Activated naive CD4-positive, alpha-beta T cell treated with anti-CD3 and anti-CD28 coated beads, Interleukin-2, amount 10 ng/mL, durations not matched to agents 7 days and 5 days (primary cell): ENCODE results near the gene PREX1.
"Not testable (repeated sequence)": the region's sequence is repeated elsewhere in the genome, so short reads cannot be mapped to it uniquely, and the experiment has no call there.

Experiments used
- CTCF ChIA-PET: fragments of 350-600 bp; sonication (Branson Sonifier 250); formaldehyde crosslinking; loops from one replicate; lab custom pipeline; 2021; ENCODE audit warnings: antibody characterized with exemption; lab: Charles Lee
- DNase-seq: peaks from one replicate; pipeline ENCODE4 v3.0.0-alpha.2; 2020
- H3K27ac Mint-ChIP-seq: one replicate; pipeline ENCODE4 v1.8.0; 2021; ENCODE audit warnings: mild to moderate bottlenecking, moderate library complexity, mixed read lengths
- H3K27me3 Mint-ChIP-seq: one replicate; pipeline ENCODE4 v1.8.0; 2021; ENCODE audit warnings: mild to moderate bottlenecking, mixed read lengths
- H3K36me3 Mint-ChIP-seq: one replicate; pipeline ENCODE4 v1.8.0; 2021; ENCODE audit warnings: mixed read lengths
- H3K4me1 Mint-ChIP-seq: one replicate; pipeline ENCODE4 v1.8.0; 2021; ENCODE audit warnings: mixed read lengths
- H3K4me3 Mint-ChIP-seq: one replicate; pipeline ENCODE4 v1.8.0; 2021; ENCODE audit warnings: mild to moderate bottlenecking, moderate library complexity, mixed read lengths
- H3K9me3 Mint-ChIP-seq: one replicate; pipeline ENCODE4 v1.8.0; 2021; ENCODE audit warnings: mixed read lengths

Gene PREX1

DNA sequence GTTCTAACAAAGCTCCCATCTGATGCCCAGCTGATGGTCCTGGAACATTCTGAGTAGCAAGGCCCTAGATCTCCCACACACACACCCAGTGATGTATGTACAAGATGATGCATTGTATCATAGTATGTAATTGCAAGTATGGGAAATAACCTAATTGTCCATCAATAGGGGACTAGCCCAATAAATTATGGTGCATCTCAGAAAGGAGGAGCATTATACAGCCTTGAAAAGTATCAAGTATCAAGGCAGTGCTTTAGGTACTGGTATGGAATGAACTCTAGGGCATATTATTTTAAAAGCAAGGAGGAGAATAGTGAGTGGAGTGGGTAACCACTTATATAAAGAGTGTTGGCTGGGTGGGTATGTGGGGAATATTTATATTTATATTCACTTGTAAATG, 24.8 kb upstream of the PREX1 start:
- CTCF ChIA-PET: no interaction called here
- DNase-seq: no peak
- no peak overlapping the region for H3K27ac Mint-ChIP-seq
- peaks cover 2% of the 10 kb centered on the region for H3K9me3 Mint-ChIP-seq
- no peak overlapping the region for H3K4me3 Mint-ChIP-seq
- H3K4me1 Mint-ChIP-seq: no peaks in the 10 kb centered on the region
- H3K36me3 Mint-ChIP-seq: no peaks in the 10 kb centered on the region
- H3K27me3 Mint-ChIP-seq: peaks cover 28% of the 10 kb centered on the region

DNA sequence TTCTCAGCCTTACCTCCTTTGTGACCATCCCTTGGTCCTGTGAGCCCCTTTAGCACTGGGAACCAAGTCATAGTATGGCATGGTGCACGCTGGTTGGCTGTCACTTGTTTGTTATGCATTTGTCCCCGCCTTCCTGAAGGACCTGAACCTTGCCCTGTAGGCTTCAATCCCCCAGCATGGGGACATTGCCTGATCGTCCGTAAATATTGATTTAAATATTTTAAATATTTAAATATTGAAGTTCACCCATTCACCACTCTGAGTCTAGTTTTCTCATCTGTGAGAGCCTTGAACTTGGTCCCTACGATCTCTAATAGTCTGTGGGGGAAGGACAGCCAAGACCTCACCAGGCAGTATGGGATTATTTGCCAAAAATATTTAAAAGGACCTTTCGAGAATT, 23.8 kb upstream of the PREX1 start:
- no peak overlapping the region for H3K27ac Mint-ChIP-seq
- peaks cover 2% of the 10 kb centered on the region for H3K9me3 Mint-ChIP-seq
- no peak overlapping the region for H3K4me3 Mint-ChIP-seq
- H3K36me3 Mint-ChIP-seq: no peaks in the 10 kb centered on the region
- DNase-seq: no peak
- no peaks in the 10 kb centered on the region for H3K4me1 Mint-ChIP-seq
- H3K27me3 Mint-ChIP-seq: peaks cover 28% of the 10 kb centered on the region
- CTCF ChIA-PET: no interaction called here

DNA sequence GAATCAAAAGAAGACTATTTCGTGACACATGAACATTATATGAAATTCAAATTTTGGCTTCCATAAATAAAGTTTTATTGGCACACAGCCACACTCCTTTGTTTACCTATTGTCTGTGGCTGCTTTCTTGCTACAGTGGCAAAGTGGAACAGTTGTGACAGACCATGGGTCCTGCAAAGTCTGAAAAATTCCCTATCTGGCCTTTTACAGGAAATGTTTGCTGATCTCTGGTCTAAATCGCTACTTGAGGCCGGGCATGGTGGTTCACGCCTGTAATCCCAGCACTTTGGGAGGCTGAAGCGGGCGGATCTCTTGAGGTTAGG, 23.1 kb upstream of the PREX1 start:
- peaks cover 28% of the 10 kb centered on the region for H3K27me3 Mint-ChIP-seq
- no peaks in the 10 kb centered on the region for H3K36me3 Mint-ChIP-seq
- H3K27ac Mint-ChIP-seq: no peak overlapping the region
- H3K4me3 Mint-ChIP-seq: no peak overlapping the region
- CTCF ChIA-PET: no interaction called here
- H3K9me3 Mint-ChIP-seq: peaks cover 2% of the 10 kb centered on the region
- DNase-seq: no peak
- H3K4me1 Mint-ChIP-seq: no peaks in the 10 kb centered on the region

DNA sequence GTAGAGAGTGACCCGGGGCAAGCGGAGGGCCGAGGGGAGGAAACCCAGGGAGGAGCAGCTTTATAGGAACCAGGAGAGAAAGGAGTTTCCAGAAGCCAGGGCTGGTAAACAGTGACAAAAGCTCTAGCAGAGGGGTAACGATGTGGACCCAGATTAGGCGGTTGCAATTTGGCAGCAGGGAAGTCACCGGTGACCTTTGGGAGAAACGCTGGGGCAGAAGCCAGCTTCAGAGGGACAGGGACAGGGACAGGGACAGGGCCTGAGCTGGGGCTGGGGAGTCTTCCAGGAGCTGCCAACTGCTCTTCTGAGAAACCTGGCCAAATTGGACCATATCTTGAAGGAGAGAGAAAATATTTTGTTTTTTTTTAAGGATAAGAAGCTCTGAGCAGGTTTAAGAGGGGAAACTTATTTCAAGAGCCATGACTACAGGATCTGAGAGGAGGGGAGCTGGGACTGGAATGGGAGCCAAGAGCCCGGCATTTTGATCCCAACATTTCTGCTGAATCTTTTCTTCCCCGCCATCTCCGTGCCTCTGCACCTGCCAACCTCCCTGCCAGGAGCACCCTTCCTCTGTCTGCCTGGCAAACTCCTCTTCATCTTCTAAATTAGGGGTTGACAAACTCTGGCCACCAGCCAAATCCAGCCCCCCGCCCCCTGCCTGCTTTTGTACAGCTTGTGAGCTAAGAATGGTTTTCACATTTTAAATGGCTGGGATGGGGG, 22.6 kb upstream of the PREX1 start:
- Mint-ChIP-seq H3K27me3 (peaks cover 28% of the 10 kb centered on the region), H3K36me3 (no peaks in the 10 kb centered on the region), H3K4me3 (no peak overlapping the region), H3K27ac (no peak overlapping the region), H3K9me3 (peaks cover 2% of the 10 kb centered on the region), H3K4me1 (no peaks in the 10 kb centered on the region)
- no peak for DNase-seq
- CTCF ChIA-PET: interaction anchor here (1.6 kb wide), 1 partner anchor 230 kb away, joined by 3 read pairs; no protein-coding TSS in a partner anchor

DNA sequence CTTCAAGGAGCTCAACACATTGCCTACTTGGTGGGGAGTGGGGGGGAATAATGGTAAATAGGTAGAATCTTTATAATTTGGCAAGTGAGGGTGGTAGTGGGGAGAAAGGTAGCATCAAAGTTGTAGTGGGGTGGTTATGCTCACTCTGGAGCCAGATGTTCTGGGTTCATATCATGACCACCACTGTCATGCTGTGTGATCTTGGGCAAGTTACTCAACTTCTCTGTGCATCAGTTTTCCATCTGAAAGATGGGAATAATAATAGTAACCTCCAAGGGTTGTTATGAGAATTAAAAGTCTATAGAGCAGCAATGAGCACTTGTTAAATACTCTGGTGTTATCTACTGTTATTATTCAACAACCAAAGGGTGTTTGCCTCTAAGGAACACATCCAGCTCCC, 22.0 kb upstream of the PREX1 start:
- Mint-ChIP-seq H3K27me3 (peaks cover 28% of the 10 kb centered on the region), H3K4me1 (no peaks in the 10 kb centered on the region), H3K27ac (no peak overlapping the region), H3K9me3 (peaks cover 2% of the 10 kb centered on the region), H3K4me3 (no peak overlapping the region), H3K36me3 (no peaks in the 10 kb centered on the region)
- no peak for DNase-seq
- CTCF ChIA-PET: interaction anchor here (1.6 kb wide), 1 partner anchor 229 kb away, joined by 3 read pairs; no protein-coding TSS in a partner anchor

DNA sequence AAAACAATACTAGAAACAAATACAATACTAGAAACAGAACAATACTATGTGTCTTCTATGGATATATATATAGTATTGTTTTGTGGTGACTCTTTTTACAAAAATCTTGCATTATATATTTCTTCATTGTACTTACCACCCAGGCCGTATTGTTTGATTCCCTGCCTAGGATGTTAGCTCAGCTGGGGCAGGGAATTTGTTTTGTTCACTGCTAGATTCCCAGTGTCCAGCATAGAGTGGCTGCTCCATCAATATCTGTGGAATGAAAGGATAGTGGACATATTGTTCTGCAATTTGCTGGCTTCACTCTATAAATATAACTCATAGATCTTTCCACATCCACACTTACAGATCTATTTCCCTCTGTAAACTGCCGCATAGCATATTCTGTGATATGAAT, 21.5 kb upstream of the PREX1 start:
- DNase-seq: no peak
- no peaks in the 10 kb centered on the region for H3K4me1 Mint-ChIP-seq
- no peak overlapping the region for H3K27ac Mint-ChIP-seq
- H3K4me3 Mint-ChIP-seq: no peak overlapping the region
- CTCF ChIA-PET: interaction anchor here (1.6 kb wide), 1 partner anchor 229 kb away, joined by 3 read pairs; no protein-coding TSS in a partner anchor
- no peaks in the 10 kb centered on the region for H3K36me3 Mint-ChIP-seq
- H3K27me3 Mint-ChIP-seq: peaks cover 33% of the 10 kb centered on the region
- peaks cover 2% of the 10 kb centered on the region for H3K9me3 Mint-ChIP-seq

DNA sequence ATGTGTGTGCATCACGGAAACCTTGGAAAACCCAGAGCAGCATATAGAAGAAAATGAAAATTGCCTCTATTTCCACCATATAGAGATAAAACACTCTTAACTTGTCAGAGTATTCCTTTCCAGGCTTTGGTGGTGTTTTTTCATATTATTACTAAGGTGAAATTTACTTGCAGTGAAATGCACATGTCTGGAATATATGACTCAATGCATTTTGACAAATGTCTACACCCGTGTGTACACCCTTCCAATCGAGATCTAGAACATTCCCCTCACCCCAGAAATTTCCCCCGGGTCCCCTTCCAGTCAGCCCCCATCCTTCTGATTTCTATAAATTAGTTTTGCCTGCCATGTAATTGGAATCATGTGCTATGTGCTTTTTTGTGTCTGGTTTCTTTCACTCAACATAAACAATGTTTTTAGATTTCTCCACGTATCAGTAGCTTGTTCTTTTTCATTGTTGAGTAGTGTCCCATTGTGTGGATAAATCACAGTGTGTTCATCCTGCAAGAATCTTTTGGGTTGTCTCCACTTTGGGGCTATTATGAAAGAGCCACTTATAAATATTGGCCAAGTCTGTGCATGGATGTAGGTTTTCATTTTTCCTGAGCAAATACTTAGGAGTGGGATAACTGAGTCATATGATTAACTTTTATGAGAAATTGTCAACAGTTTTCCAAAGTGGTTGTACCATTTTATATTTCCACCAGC, 19.9 kb upstream of the PREX1 start:
- H3K27ac Mint-ChIP-seq: no peak overlapping the region
- peaks cover 2% of the 10 kb centered on the region for H3K9me3 Mint-ChIP-seq
- CTCF ChIA-PET: interaction anchor here (0.9 kb wide), 1 partner anchor 10 kb away, joined by 3 read pairs; no protein-coding TSS in a partner anchor
- H3K36me3 Mint-ChIP-seq: no peaks in the 10 kb centered on the region
- no peak for DNase-seq
- H3K4me1 Mint-ChIP-seq: no peaks in the 10 kb centered on the region
- no peak overlapping the region for H3K4me3 Mint-ChIP-seq
- H3K27me3 Mint-ChIP-seq: peaks cover 39% of the 10 kb centered on the region

DNA sequence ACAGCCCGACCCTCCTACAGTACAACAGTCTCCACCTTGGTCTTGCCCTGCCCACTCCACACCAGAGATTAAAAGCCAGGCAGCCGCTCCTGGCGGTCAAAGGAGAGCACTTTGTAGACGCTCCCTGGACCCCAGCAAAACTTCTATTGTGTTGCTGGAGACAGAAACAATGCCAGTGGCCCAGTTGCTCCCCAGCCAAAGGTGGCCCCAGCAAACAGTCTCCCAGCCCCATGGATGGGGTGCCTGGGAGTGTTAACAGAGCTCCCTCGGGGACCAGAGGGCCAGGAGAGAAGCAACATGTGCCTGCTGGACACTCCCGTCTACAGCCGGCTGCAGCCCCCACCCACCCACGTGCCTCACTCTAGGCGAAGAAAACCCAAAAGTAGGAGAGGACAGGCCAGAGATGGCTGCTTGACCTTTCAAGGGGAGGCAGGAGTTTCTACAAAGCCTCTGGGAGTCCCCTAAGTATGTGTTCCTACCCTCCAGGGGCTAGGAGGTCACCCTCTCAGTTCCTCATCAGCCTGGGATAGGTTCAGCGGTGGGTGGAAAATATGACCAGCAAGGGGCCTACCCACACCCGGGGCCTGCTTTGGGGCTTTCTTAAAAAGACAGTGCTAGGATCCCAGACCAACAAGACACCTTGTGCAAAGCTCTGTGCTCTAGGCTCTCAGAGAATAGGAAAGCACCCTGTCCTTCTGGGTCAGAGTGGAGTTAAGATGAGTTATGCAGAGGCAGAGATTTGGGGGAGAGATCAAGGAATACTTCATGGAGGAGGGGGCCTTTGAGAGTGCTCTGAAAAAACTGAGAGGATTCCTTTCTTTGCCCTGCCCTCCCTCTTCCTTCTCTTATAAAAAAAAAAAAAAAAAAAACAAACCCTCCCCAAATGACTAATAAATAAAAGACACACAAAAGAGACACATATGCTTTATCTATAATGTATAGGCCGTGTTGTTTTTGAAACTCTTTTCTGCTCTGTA, 19.0 kb upstream of the PREX1 start:
- Mint-ChIP-seq H3K27ac (no peak overlapping the region), H3K36me3 (no peaks in the 10 kb centered on the region), H3K4me3 (no peak overlapping the region), H3K4me1 (no peaks in the 10 kb centered on the region), H3K9me3 (no peaks in the 10 kb centered on the region), H3K27me3 (peaks cover 39% of the 10 kb centered on the region)
- DNase-seq: no peak
- CTCF ChIA-PET: no interaction called here

DNA sequence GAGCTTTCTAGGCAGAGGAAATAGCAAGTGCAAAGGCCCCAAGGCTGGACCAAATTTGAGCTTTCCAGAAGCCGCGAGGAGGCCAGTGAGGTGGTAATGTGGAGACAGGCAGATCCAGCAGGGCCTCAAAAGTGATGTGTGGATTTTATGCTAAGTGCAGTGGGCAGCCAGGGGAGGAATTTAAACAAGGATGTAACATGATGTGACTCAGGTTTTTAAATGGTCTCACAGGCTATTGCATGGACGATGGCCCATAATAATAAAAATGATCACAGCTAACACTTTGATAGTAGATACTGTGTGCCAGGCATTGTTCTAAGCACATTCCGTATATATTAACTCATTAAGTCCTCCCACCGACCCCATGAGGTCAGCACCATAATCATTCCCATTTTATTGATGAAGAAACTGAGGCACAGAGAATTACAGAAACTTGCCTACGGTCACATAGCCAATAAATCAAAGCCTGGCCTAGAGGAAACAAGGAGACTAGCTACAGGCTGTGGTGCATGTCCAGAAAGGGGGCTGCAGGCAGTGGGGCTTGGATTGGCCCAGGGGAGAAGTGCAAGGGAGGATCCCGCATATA, 18.0 kb upstream of the PREX1 start:
- CTCF ChIA-PET: no interaction called here
- Mint-ChIP-seq H3K36me3 (no peaks in the 10 kb centered on the region), H3K27me3 (peaks cover 41% of the 10 kb centered on the region), H3K27ac (no peak overlapping the region), H3K4me3 (no peak overlapping the region), H3K4me1 (no peaks in the 10 kb centered on the region), H3K9me3 (no peaks in the 10 kb centered on the region)
- DNase-seq: no peak

DNA sequence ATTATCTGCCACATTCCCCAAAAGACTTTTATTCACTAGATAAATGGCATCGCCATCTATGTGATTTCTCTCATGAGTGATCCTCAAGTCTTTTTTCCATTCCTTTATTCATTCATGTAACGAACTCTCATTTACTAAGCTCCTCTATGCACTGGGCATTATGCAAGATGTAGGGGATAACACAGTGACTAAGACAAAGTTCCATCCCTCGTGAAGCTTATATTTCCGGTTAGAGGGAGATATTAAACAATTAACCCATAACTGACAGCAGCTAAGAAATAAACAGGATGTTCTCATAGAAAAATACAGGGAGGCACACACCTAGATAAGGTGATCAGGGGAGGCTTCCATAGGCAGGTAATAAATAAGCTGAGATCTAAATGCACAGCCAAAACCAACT, 17.2 kb upstream of the PREX1 start:
- no peak for DNase-seq
- Mint-ChIP-seq H3K9me3 (no peaks in the 10 kb centered on the region), H3K27me3 (peaks cover 35% of the 10 kb centered on the region), H3K36me3 (no peaks in the 10 kb centered on the region), H3K27ac (no peak overlapping the region), H3K4me3 (no peak overlapping the region), H3K4me1 (no peaks in the 10 kb centered on the region)
- CTCF ChIA-PET: no interaction called here

DNA sequence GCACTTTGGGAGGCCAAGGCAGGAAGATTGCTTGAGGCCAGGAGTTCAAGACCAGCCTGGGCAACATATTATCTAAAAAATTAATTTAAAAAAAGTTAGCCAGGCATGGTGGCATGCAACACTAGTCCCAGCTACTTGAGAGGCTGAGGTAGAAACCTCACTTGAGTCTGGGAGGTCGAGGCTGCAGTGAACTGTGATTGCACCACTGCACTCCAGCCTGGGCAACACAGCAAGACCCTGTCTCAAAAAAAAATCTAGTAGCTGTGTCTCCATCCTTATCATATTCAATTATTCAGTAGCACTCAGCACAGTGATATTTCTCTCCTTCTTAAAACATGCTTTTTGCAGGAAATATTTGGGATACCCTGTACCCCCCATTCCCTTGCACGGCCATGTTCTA, 16.1 kb upstream of the PREX1 start:
- DNase-seq, H3K4me1 Mint-ChIP-seq, H3K36me3 Mint-ChIP-seq, H3K27ac Mint-ChIP-seq, H3K4me3 Mint-ChIP-seq, CTCF ChIA-PET, H3K9me3 Mint-ChIP-seq: not testable (repeated sequence)
- H3K27me3 Mint-ChIP-seq: peaks cover 34% of the 10 kb centered on the region

DNA sequence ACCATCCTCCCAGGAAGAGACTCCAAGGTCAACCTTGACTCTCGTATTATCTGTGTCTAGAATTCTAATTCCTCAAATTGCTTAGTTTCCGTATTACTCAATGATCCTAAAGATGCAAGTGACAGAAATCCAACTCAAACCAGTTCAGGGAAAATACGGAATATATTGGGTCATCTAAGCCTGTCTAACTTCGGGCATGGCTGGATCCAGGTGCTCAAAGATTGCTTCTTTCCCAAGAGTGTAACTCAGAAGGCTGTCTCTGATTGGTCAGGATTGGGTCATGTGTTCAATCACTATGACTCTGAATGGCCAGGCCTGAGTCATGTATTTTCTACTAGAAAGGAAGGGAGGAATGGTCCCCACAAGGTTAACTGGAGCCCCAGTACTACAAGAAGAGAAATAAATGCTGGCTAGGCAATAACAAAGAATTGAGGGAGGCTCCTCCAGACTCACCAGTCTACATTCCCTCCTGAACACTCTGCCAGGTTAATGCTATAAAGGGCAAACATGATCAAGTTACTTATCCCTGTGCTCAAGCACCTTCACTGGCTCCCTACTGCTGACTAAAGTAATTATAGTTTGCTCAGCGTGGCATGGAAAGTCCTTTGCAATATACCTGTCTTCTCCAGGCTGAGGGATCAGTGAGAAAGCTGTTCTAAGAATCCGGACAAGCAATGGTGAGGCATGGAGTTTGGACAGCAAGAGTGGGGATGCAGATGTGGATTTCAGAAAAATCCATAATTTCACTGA, 15.4 kb upstream of the PREX1 start:
- no peaks in the 10 kb centered on the region for H3K36me3 Mint-ChIP-seq
- peaks cover 34% of the 10 kb centered on the region for H3K27me3 Mint-ChIP-seq
- peaks cover 3% of the 10 kb centered on the region for H3K4me1 Mint-ChIP-seq
- no peaks in the 10 kb centered on the region for H3K9me3 Mint-ChIP-seq
- no peak overlapping the region for H3K27ac Mint-ChIP-seq
- CTCF ChIA-PET: no interaction called here
- DNase-seq: no peak
- H3K4me3 Mint-ChIP-seq: no peak overlapping the region

DNA sequence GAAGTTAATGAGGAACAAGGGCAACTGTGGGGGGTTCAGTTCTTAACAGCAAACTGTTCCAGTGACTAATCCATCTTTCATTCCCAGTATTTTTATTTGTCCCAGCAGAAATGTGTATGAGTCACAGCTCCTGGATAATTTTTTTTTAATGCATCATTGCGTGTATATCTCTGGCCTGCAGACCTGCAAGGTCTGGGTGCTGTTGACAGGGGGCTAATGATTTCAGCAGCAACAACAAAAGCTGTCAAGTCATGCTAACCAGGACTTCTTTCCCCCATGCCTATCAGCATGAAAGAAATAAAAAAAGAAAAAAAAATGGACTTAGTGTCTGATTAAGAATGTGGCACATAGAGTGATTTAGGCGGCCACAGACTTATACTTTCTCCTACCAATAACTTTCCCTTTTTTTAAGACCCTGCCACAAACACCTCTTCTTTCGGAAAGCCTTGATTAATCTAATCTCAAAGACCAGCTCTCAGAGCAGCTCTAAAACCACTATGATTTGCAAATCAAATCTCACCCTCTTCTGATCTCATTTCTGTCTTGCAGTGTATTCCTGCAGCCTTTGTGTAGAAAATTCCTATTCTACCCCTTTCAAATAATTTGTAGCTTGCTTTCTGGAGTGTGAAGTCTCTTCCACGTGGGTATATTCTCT, 14.2 kb upstream of the PREX1 start:
- Mint-ChIP-seq H3K9me3 (no peaks in the 10 kb centered on the region), H3K27ac (no peak overlapping the region), H3K4me1 (peaks cover 3% of the 10 kb centered on the region), H3K27me3 (peaks cover 43% of the 10 kb centered on the region), H3K4me3 (no peak overlapping the region), H3K36me3 (no peaks in the 10 kb centered on the region)
- DNase-seq: no peak
- CTCF ChIA-PET: no interaction called here
